Activated CD8-positive, alpha-beta memory T cell treated with anti-CD3 and anti-CD28 coated beads for 36 hours (primary cell): ENCODE measurements around the gene NHLH1. TPM values are rescaled to one million over a fixed set of nuclear protein-coding genes. Genes with fewer than 3 reads are reported as not detected.

Experiments
- CTCF ChIA-PET: fragments of 350-600 bp; sonication (Branson Sonifier 250); formaldehyde crosslinking; loops from one replicate; lab custom pipeline; 2021; ENCODE audit warnings: antibody characterized with exemption; lab: Charles Lee
- POLR2A ChIA-PET: fragments of 350-600 bp; sonication (Branson Sonifier 250); formaldehyde crosslinking; loops from one replicate; lab custom pipeline; 2021; ENCODE audit warnings: antibody characterized with exemption; lab: Charles Lee
- total RNA-seq, 2 experiments: library from RNA; stranded (reverse); gene quantifications; one replicate each; pipeline ENCODE4 v1.2.3, GENCODE V29; 2021

NHLH1 gene
- total RNA-seq, 2 experiments from 2014 or later, result 0.46 to 0.59 TPM

DNA sequence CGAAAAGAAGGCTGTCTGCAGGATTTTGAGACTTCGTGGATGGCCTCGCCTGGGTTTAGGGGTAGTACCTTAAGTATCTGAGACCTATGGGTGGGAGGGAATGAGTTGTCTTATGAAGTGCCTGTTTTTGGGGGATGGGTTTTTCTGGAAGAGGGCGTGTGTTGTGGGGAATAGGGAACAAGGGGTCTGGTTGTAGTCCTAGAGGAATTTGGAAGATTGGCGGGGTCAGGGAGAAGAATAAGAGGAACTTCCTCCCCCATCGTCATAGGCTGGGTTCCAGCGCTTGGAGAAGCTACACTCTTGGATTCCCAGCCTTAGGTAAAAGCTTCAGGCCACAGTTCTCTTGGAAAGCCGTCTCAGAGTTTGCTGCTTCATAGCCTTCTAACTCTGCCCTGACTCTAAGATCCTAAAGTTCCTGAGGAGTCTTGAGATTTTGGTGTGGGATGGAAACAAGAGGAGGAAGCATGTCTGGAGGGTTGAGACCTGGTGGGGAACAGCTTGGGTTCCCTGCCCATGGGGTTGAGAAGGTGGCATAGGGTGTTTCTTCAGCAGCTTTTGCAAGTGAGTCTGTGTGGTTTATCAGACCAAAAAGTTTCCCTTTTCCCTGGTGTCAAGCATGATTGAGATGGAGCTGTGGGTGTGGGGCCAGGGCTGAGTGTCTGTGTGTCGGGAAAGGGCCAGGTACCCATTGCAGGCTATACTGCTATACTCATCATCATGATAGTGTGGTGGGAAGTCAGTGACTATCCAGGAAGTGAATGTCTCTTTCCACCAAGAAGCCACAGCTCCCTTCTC, 35.3 kb downstream of the NHLH1 start:
- CTCF ChIA-PET, result interaction anchor here (0.7 kb wide), 2 partner anchors 23 to 26 kb away, joined by 3 read pairs; no protein-coding TSS in a partner anchor
- POLR2A ChIA-PET, result no interaction called here

DNA sequence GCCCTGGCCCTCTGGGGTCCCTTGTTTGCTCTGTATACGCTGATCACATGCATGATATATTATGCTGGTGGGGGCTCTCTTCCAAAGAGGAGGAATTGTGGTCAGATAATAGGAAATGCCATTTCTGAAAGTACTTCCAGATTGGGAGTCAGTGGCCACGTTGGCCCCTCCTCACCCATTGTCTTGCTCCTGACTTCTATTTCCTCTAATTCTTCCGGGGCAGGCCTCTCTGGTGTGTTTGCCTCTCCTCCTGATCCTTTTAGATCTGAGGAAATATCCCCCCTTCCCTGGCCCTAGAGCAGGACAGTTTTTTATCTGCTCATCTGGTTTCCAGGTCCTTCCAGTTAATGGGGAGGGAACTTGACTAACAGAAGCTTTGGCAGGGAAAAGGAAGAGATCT, 36.4 kb downstream of the NHLH1 start:
- ChIA-PET POLR2A (no interaction called here), CTCF (no interaction called here)

GRCh38 chr1:160404094-160404493, 37.2 kb downstream of the NHLH1 start:
- CTCF ChIA-PET, result no interaction called here

GRCh38 chr1:160405331-160405877, 38.5 kb downstream of the NHLH1 start:
- ChIA-PET CTCF (interaction anchor here (1.5 kb wide), 1 partner anchor 206 kb away, joined by 3 read pairs; no protein-coding TSS in a partner anchor), POLR2A (no interaction called here)

More at GRCh38 chr1:160404094-160404493, 37.2 kb downstream of the NHLH1 start:
- POLR2A ChIA-PET, result no interaction called here

DNA sequence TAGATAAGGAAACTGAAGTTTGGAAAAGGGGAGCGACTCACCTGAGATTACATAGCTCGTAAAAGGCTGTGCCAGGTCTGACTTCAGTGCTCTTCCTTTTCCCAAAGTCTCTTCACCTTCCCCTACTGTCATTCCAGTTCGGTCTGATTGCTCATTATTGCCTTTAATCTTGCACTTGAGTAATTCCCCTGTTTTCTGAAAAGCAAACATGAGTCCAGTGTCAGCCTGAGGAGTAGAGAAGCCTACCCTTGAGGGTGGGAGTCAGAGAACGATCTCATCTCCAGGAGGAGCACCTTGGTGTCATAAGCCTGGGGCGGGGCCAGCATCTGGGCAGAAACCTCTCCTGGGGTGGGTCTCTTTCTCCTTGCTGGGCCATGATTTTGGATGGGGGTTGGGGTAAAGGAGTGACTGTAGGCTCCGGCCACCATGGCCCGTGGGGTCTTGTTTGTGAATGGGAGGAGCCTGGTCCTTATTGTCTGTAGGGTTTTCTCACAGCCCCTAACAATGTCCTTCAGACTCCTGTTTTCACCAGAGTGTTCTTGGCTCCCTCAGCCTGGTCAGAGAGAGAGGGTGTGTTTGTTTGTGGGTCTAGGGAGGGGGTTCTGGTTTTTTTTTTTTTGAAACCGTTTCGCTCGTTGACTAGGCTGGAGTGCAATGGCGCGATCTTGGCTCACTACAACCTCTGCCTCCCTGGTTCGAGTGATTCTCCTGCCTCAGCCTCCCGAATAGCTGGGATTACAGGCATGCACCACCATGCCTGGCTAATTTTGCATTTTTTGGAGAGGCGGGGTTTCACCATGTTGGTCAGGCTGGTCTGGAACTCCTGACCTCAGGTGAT, 39.5 kb downstream of the NHLH1 start:
- ChIA-PET CTCF (interaction anchor here (1.5 kb wide), 1 partner anchor 205 kb away, joined by 3 read pairs; no protein-coding TSS in a partner anchor), POLR2A (no interaction called here)

- POLR2A ChIA-PET, result no interaction called here
- CTCF ChIA-PET, result interaction anchor here (0.7 to 1.2 kb wide), 4 partner anchors 11 to 177 kb away, joined by 3 to 4 read pairs (median 4); no protein-coding TSS in a partner anchor
Measured at GRCh38 chr1:160407839-160408801, 41.2 kb downstream of the NHLH1 start.

- ChIA-PET POLR2A (no interaction called here), CTCF (interaction anchor here (0.6 to 1.2 kb wide), 3 partner anchors 33 to 176 kb away, joined by 3 to 4 read pairs (median 3); no protein-coding TSS in a partner anchor)
Measured at GRCh38 chr1:160408864-160409263, 42.0 kb downstream of the NHLH1 start.

DNA sequence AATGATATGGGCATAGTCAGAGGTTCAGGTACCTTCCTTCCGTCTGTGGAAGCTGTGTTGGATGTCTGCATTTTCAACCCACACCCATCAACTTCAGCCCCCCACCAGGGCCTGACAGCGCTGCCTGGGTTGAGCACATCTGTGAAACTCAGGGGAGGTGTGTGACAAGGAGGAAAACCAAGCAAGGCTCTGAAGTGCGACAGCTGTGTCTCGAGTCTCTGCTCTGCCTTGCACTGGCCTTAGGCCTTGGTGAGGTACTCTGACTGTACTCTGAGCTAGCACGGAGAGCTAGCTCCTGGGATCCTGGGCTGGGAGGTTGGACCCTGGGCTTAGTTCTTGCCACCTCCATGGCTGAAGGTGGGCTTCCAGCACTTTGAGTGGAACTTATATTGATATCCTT, 42.6 kb downstream of the NHLH1 start:
- CTCF ChIA-PET, result interaction anchor here (0.6 kb wide), 1 partner anchor 33 kb away, joined by 3 read pairs; no protein-coding TSS in a partner anchor
- POLR2A ChIA-PET, result no interaction called here

GRCh38 chr1:160410406-160411005, 43.6 kb downstream of the NHLH1 start:
- ChIA-PET CTCF (no interaction called here), POLR2A (no interaction called here)

- CTCF ChIA-PET, result no interaction called here
Measured at GRCh38 chr1:160411271-160412027, 44.6 kb downstream of the NHLH1 start.

DNA sequence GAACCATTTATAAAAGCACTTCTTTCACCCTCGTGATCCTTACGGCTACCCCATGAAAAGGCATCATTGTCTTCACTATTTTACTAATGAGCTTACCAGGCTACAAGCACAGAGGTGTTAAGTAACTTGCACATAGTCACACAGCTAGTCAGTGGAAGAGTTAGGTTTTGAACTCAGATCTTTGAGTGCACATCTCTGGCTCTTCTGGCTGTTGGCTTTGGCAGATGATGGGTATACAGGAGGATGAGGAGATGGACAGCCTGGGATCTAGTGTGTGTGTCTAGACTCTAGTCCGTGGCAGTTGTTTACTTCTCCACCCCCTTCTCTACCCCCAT, 45.1 kb downstream of the NHLH1 start:
- ChIA-PET POLR2A (no interaction called here), CTCF (no interaction called here)

More at GRCh38 chr1:160411271-160412027, 44.6 kb downstream of the NHLH1 start:
- POLR2A ChIA-PET, result no interaction called here

DNA sequence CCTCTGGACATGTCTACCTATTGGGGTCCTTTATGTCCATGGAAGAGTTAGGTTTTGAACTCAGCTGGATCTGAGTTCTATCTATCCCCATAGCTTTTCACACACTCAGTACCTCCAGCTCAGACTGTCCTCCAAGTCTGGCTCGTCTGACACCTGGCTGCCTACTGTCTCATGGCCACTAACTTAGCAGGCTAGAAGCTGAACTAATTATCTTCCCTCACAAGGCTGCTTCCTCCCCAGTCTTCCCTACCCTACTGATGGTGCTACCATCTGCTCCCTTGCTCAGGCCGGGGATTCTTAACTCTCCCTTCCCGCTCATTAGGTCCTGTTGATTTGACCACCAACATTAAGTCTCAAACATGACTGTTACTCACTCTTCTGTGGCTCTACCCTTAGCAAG, 46.8 kb downstream of the NHLH1 start:
- ChIA-PET CTCF (no interaction called here), POLR2A (no interaction called here)

DNA sequence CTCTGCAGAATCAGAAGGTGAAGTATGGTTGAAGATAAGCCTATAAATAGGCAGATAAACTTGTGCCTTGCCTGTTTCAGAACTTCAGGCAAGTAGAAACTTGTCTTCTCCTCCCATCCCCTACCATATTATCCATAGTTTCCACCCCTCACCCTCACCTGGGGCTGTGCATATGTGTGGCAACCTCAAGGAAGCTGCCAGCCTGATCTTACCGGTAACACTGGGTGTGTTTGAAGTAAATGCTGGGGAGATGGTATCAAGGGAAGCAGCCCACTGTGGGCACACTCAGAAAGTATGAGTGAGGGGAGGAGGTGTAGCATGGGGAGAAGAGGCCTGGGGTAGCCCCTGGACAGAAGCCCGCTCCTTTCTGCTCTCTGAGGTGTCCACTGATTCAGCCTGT, 48.0 kb downstream of the NHLH1 start:
- CTCF ChIA-PET, result no interaction called here
- POLR2A ChIA-PET, result no interaction called here

GRCh38 chr1:160415696-160416290, 48.9 kb downstream of the NHLH1 start:
- ChIA-PET POLR2A (no interaction called here), CTCF (no interaction called here)

DNA sequence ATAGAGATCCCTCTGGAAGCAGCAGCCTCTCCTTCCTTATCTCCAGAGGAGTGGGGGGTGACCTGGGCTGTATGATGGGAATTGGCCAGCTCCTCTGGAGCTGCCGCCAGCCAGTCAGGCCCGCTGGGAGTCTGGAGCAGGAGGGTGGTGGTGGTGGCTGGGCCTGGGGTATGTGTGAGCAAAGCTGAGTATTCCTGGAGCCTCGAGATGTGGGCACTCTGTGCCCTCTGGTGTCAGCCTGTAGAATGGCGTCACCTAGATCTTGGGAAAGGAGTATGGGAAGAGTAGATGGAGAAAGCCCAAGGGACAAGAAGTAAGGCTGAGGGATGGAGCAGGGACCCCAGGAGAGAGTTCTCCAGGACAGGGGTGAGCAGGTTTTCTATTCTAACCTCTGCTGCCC, 49.5 kb downstream of the NHLH1 start:
- ChIA-PET POLR2A (no interaction called here), CTCF (no interaction called here)

- POLR2A ChIA-PET, result interaction anchor here (0.7 kb wide), 1 partner anchor 181 kb away, joined by 3 read pairs; no protein-coding TSS in a partner anchor
- CTCF ChIA-PET, result no interaction called here
Measured at GRCh38 chr1:160418483-160418882, 51.6 kb downstream of the NHLH1 start.

GRCh38 chr1:160419150-160419837, 52.4 kb downstream of the NHLH1 start:
- POLR2A ChIA-PET, result no interaction called here
- CTCF ChIA-PET, result no interaction called here
